ENCODE data around the gene DECR2.
"Not testable (repeated sequence)": the region's sequence is repeated elsewhere in the genome, so short reads cannot be mapped to it uniquely, and the experiment has no call there.

Gene DECR2

GRCh38 chr16:401468-402348, at the start of gene DECR2:
Gene DECR2 (plus strand): TSS chr16:401885. CDS start chr16:401964, 79 bp downstream.
- peak; percentile 95 for DNase-seq (ENCODE audit: low spot score)

GRCh38 chr16:352547-353403, 48.9 kb upstream of the DECR2 start, which contains the start of gene AXIN1:
Gene AXIN1 (minus strand): TSS chr16:352723. CDS start chr16:347025, 5,698 bp downstream.
- peak; percentile 95 for DNase-seq (ENCODE audit: low spot score)

- no peak for DNase-seq (ENCODE audit: low spot score)
Measured at GRCh38 chr16:353404-354290, 48.0 kb upstream of the DECR2 start.

GRCh38 chr16:354291-354881, 47.3 kb upstream of the DECR2 start:
- no peak for DNase-seq (ENCODE audit: low spot score)

- no peak for DNase-seq (ENCODE audit: low spot score)
Measured at GRCh38 chr16:354971-355461, 46.7 kb upstream of the DECR2 start.

- no peak for DNase-seq (ENCODE audit: low spot score)
Measured at GRCh38 chr16:356741-357140, 44.9 kb upstream of the DECR2 start.

GRCh38 chr16:359067-359763, 42.5 kb upstream of the DECR2 start:
- DNase-seq (ENCODE audit: low spot score), result no peak

GRCh38 chr16:359871-360697, 41.6 kb upstream of the DECR2 start:
- DNase-seq (ENCODE audit: low spot score), result no peak

- no peak for DNase-seq (ENCODE audit: low spot score)
Measured at GRCh38 chr16:360698-361336, 40.9 kb upstream of the DECR2 start.

- no peak for DNase-seq (ENCODE audit: low spot score)
Measured at GRCh38 chr16:361341-361871, 40.3 kb upstream of the DECR2 start.

GRCh38 chr16:361872-362701, 39.6 kb upstream of the DECR2 start:
- peak; percentile 48 for DNase-seq (ENCODE audit: low spot score)

GRCh38 chr16:362702-362999, 39.0 kb upstream of the DECR2 start:
- DNase-seq (ENCODE audit: low spot score), result not testable (repeated sequence)

GRCh38 chr16:363110-363765, 38.4 kb upstream of the DECR2 start:
- DNase-seq (ENCODE audit: low spot score), result no peak

GRCh38 chr16:363766-364490, 37.8 kb upstream of the DECR2 start:
- no peak for DNase-seq (ENCODE audit: low spot score)

GRCh38 chr16:364595-365491, 36.8 kb upstream of the DECR2 start:
- no peak for DNase-seq (ENCODE audit: low spot score)

- no peak for DNase-seq (ENCODE audit: low spot score)
Measured at GRCh38 chr16:366476-366875, 35.2 kb upstream of the DECR2 start.
